ENCODE data around the gene NEK5.

- TF ChIP-seq CTCF (IDR thresholded peaks at IDR 0.05; ENCODE audit: extremely low read depth in 1 of 2, insufficient read depth in 1 of 2, low read depth in 1 of 2, low read length in 2 of 2), result no peak
- TF ChIP-seq POLR2A (IDR thresholded peaks at IDR 0.05; ENCODE audit: low read depth, low read length), result no peak
- TF ChIP-seq JUN (IDR thresholded peaks at IDR 0.05; ENCODE audit: borderline replicate concordance, insufficient read depth, insufficient read length, low read depth), result no peak
- TF ChIP-seq MAX (IDR thresholded peaks at IDR 0.05; ENCODE audit: insufficient read depth, insufficient read length), result no peak
- no peak for TF ChIP-seq EZH2 (IDR thresholded peaks at IDR 0.05; ENCODE audit: borderline replicate concordance, low read depth, low read length, severe bottlenecking)
- no peak for TF ChIP-seq POLR2AphosphoS5 (IDR thresholded peaks at IDR 0.05; ENCODE audit: insufficient read depth, low read depth, low read length)
Observed at GRCh38 chr13:52136763-52137162, 7.9 kb upstream of the NEK5 start.

All from endothelial cell of umbilical vein (primary cell).